ENCODE measurements around the gene CLECL1. TPM values are rescaled to one million over a fixed set of nuclear protein-coding genes. Genes with fewer than 3 reads are reported as not detected.

Gene CLECL1
- total RNA-seq, 1 experiment from 2014 or later: not detected

- no peak for TF ChIP-seq SRF (IDR thresholded peaks at IDR 0.05; ENCODE audit: low read depth)
- TF ChIP-seq CEBPB (IDR thresholded peaks at IDR 0.05; ENCODE audit: low read depth): no peak
- no peak for TF ChIP-seq MAX (IDR thresholded peaks at IDR 0.05)
- no peak for TF ChIP-seq CBX3 (IDR thresholded peaks at IDR 0.05; ENCODE audit: low read depth)
- TF ChIP-seq ZBTB33 (IDR thresholded peaks at IDR 0.05; ENCODE audit: extremely low read depth, insufficient replicate concordance, low read length): no peak
- no peak for TF ChIP-seq SIN3A (IDR thresholded peaks at IDR 0.05; ENCODE audit: low read depth)
- TF ChIP-seq EGR1 (IDR thresholded peaks at IDR 0.05; ENCODE audit: low read depth): no peak
- TF ChIP-seq YY1 (IDR thresholded peaks at IDR 0.05; ENCODE audit: extremely low read depth, insufficient replicate concordance, low read depth, low read length): no peak
- TF ChIP-seq CTCF (IDR thresholded peaks at IDR 0.05 in 2 of 3, conservative IDR thresholded peaks at IDR 0.05 in 1 of 3; ENCODE audit: borderline replicate concordance in 1 of 3, insufficient read depth in 1 of 3, low read depth in 2 of 3, low read length in 2 of 3): no peak
Measured at GRCh38 chr12:9692909-9693308, 40.0 kb downstream of the CLECL1 start (continued).

GRCh38 chr12:9687228-9687627 is 45.7 kb downstream of the CLECL1 start:
- no peaks in the 10 kb centered on the region for H3K9me3 ChIP-seq (ENCODE audit: control insufficient read depth in 1 of 2, insufficient read depth in 1 of 2, low read depth in 1 of 2, low read length in 2 of 2)
- BruUV-seq (replicated peaks): no TSS peak
- POLR2A ChIA-PET: no interaction called here
- intact Hi-C loops (cut with micrococcal nuclease): no loop called here
- H3K9me2 ChIP-seq (ENCODE audit: insufficient read depth): no peaks in the 10 kb centered on the region
- ATAC-seq (peak; percentile 79), DNase-seq (ENCODE audit: low read depth, low spot score) (peak; percentile 24)
- no peak overlapping the region for H3K27ac ChIP-seq (ENCODE audit: low read depth, low read length)
- no peak overlapping the region for H3K9ac ChIP-seq (ENCODE audit: low read length)
- H3K4me3 ChIP-seq (replicated peaks in 1 of 2; ENCODE audit: low read depth in 1 of 2, low read length in 2 of 2): no peak overlapping the region
- H3K27me3 ChIP-seq (ENCODE audit: insufficient read depth, low read length): no peaks in the 10 kb centered on the region
- no peaks in the 10 kb centered on the region for H3K79me2 ChIP-seq (ENCODE audit: insufficient read depth, low read length)
- H4K20me1 ChIP-seq (ENCODE audit: insufficient read depth): no peaks in the 10 kb centered on the region
- H2AFZ ChIP-seq (ENCODE audit: low read depth, low read length, poor library complexity, severe bottlenecking): no peak overlapping the region
- no peaks in the 10 kb centered on the region for H3K36me3 ChIP-seq (ENCODE audit: control insufficient read depth in 1 of 2, insufficient read depth in 2 of 2, low read length in 2 of 2)
- no peak overlapping the region for H3K4me2 ChIP-seq (ENCODE audit: low read length)
- H3K4me1 ChIP-seq (ENCODE audit: control insufficient read depth in 1 of 2, insufficient read depth in 2 of 2, low read length in 2 of 2): peaks cover 0 to 5% of the 10 kb centered on the region in 2 experiments; a peak in 3 of 4 replicates
- CTCF ChIA-PET: interaction anchor here (1.1 to 1.2 kb wide), 2 partner anchors 20 to 56 kb away, joined by 3 read pairs; no protein-coding TSS in a partner anchor
- RAD21 ChIA-PET (ENCODE audit: low non-redundant PET in 1 of 2, low total read pairs in 2 of 2, uncharacterized antibody in 2 of 2, unreplicated experiment in 2 of 2): no interaction called here
- no peak for TF ChIP-seq ELF1 (IDR thresholded peaks at IDR 0.05; ENCODE audit: borderline replicate concordance, low read depth)
- no peak for TF ChIP-seq EGR1 (IDR thresholded peaks at IDR 0.05; ENCODE audit: low read depth)
- TF ChIP-seq EZH2phosphoT487 (IDR thresholded peaks at IDR 0.05; ENCODE audit: borderline replicate concordance): no peak
- no peak for TF ChIP-seq POLR2AphosphoS5 (IDR thresholded peaks at IDR 0.05; ENCODE audit: low read depth, low read length)
- no peak for TF ChIP-seq YY1 (IDR thresholded peaks at IDR 0.05; ENCODE audit: extremely low read depth, insufficient replicate concordance, low read depth, low read length)
- no peak for TF ChIP-seq ZFX (IDR thresholded peaks at IDR 0.05)
- TF ChIP-seq POLR2A (IDR thresholded peaks at IDR 0.05; ENCODE audit: borderline replicate concordance, extremely low read depth, insufficient read depth, insufficient read length): no peak
- no peak for TF ChIP-seq MAX (IDR thresholded peaks at IDR 0.05)
- no peak for TF ChIP-seq RAD21 (IDR thresholded peaks at IDR 0.05; ENCODE audit: low read depth)
- no peak for TF ChIP-seq CTCF (IDR thresholded peaks at IDR 0.05 in 2 of 3, conservative IDR thresholded peaks at IDR 0.05 in 1 of 3; ENCODE audit: borderline replicate concordance in 1 of 3, insufficient read depth in 1 of 3, low read depth in 2 of 3, low read length in 2 of 3)
- no peak for TF ChIP-seq JUND (IDR thresholded peaks at IDR 0.05)
- no peak for TF ChIP-seq CEBPB (IDR thresholded peaks at IDR 0.05; ENCODE audit: low read depth)
- TF ChIP-seq CBX3 (IDR thresholded peaks at IDR 0.05; ENCODE audit: low read depth): no peak
- no peak for TF ChIP-seq SRF (IDR thresholded peaks at IDR 0.05; ENCODE audit: low read depth)

All from HCT116 (cell line).